Stimulated activated naive CD8-positive, alpha-beta T cell treated with anti-CD3 and anti-CD28 coated beads, Interleukin-15, amount 100 ng/mL, for 72 hours (primary cell): ENCODE data around the gene EPB41L2.

Experiments used
- ATAC-seq: fragments of 150-1000 bp; cut with Tn5 transposase; 2 replicates; pipeline ENCODE4 v1.10.0; 2021; ENCODE audit warnings: mild to moderate bottlenecking, moderate library complexity
- DNase-seq, 2 donors: peaks; one replicate each; pipeline ENCODE4 v3.0.0; 2021 to 2022
- H3K27ac Mint-ChIP-seq, 2 donors: one replicate each; pipeline ENCODE4 v1.8.0; 2022; ENCODE audit warnings: mild to moderate bottlenecking in 2 of 2, mixed read lengths in 2 of 2, moderate library complexity in 2 of 2
- H3K27me3 Mint-ChIP-seq: one replicate; pipeline ENCODE4 v1.8.0; 2022; ENCODE audit warnings: mixed read lengths
- H3K4me1 Mint-ChIP-seq: one replicate; pipeline ENCODE4 v1.8.0; 2022; ENCODE audit warnings: mild to moderate bottlenecking, mixed read lengths
- H3K4me3 Mint-ChIP-seq, 2 donors: one replicate each; pipeline ENCODE4 v1.8.0; 2022; ENCODE audit warnings: mild to moderate bottlenecking in 2 of 2, mixed read lengths in 2 of 2, moderate library complexity in 1 of 2
- H3K9me3 Mint-ChIP-seq, 2 donors: one replicate each; pipeline ENCODE4 v1.8.0; 2022; ENCODE audit warnings: mixed read lengths in 2 of 2

EPB41L2 gene

GRCh38 chr6:131051341-131051740 lies 11.7 kb downstream of the EPB41L2 start:
- Mint-ChIP-seq H3K4me3 (no peak overlapping the region), H3K9me3 (peaks cover 12 to 13% of the 10 kb centered on the region in 2 donors)

GRCh38 chr6:131049608-131050007 lies 13.4 kb downstream of the EPB41L2 start:
- DNase-seq = no peak
- Mint-ChIP-seq H3K4me3 (no peak overlapping the region), H3K9me3 (peaks cover 10 to 12% of the 10 kb centered on the region in 2 donors), H3K27ac (no peak overlapping the region), H3K4me1 (no peaks in the 10 kb centered on the region), H3K27me3 (no peaks in the 10 kb centered on the region)
- no peak for ATAC-seq

More at GRCh38 chr6:131051341-131051740, 11.7 kb downstream of the EPB41L2 start:
- DNase-seq = no peak
- no peak for ATAC-seq
- Mint-ChIP-seq H3K27ac (no peak overlapping the region), H3K4me1 (no peaks in the 10 kb centered on the region), H3K27me3 (no peaks in the 10 kb centered on the region)

GRCh38 chr6:131048933-131049515 lies 14.0 kb downstream of the EPB41L2 start:
- Mint-ChIP-seq H3K9me3 (peaks cover 4 to 6% of the 10 kb centered on the region in 2 donors), H3K4me3 (no peak overlapping the region), H3K27me3 (no peaks in the 10 kb centered on the region), H3K27ac (no peak overlapping the region), H3K4me1 (no peaks in the 10 kb centered on the region)
- ATAC-seq (no peak), DNase-seq (no peak)

GRCh38 chr6:131048459-131048858 lies 14.6 kb downstream of the EPB41L2 start:
- DNase-seq = no peak

GRCh38 chr6:131045139-131045538 lies 17.9 kb downstream of the EPB41L2 start:
- Mint-ChIP-seq H3K27ac (no peak overlapping the region), H3K4me1 (no peaks in the 10 kb centered on the region), H3K27me3 (no peaks in the 10 kb centered on the region)

More at GRCh38 chr6:131048459-131048858, 14.6 kb downstream of the EPB41L2 start:
- no peak overlapping the region for H3K27ac Mint-ChIP-seq
- H3K4me3 Mint-ChIP-seq = no peak overlapping the region
- ATAC-seq = no peak
- no peaks in the 10 kb centered on the region for H3K4me1 Mint-ChIP-seq
- H3K9me3 Mint-ChIP-seq = peaks cover 0 to 4% of the 10 kb centered on the region in 2 donors
- no peaks in the 10 kb centered on the region for H3K27me3 Mint-ChIP-seq

GRCh38 chr6:131043902-131044447 lies 19.1 kb downstream of the EPB41L2 start:
- no peak overlapping the region for H3K27ac Mint-ChIP-seq
- no peaks in the 10 kb centered on the region for H3K27me3 Mint-ChIP-seq
- no peaks in the 10 kb centered on the region for H3K9me3 Mint-ChIP-seq
- no peak overlapping the region for H3K4me3 Mint-ChIP-seq
- no peaks in the 10 kb centered on the region for H3K4me1 Mint-ChIP-seq
- DNase-seq (no peak), ATAC-seq (no peak)

More at GRCh38 chr6:131045139-131045538, 17.9 kb downstream of the EPB41L2 start:
- ATAC-seq (no peak), DNase-seq (no peak)
- Mint-ChIP-seq H3K4me3 (no peak overlapping the region), H3K9me3 (no peaks in the 10 kb centered on the region)

- Mint-ChIP-seq H3K4me1 (no peaks in the 10 kb centered on the region), H3K4me3 (no peak overlapping the region), H3K27ac (no peak overlapping the region), H3K9me3 (no peaks in the 10 kb centered on the region), H3K27me3 (no peaks in the 10 kb centered on the region)
- ATAC-seq = no peak
- DNase-seq = no peak
Observed at GRCh38 chr6:131042664-131043063, 20.4 kb downstream of the EPB41L2 start.

GRCh38 chr6:131041814-131042213 lies 21.2 kb downstream of the EPB41L2 start:
- Mint-ChIP-seq H3K4me1 (no peaks in the 10 kb centered on the region), H3K27me3 (no peaks in the 10 kb centered on the region), H3K27ac (no peak overlapping the region), H3K4me3 (no peak overlapping the region), H3K9me3 (no peaks in the 10 kb centered on the region)
- no peak for ATAC-seq
- no peak for DNase-seq

GRCh38 chr6:131040866-131041265 lies 22.2 kb downstream of the EPB41L2 start:
- no peaks in the 10 kb centered on the region for H3K4me1 Mint-ChIP-seq
- no peak overlapping the region for H3K4me3 Mint-ChIP-seq
- H3K9me3 Mint-ChIP-seq = peaks cover 0 to 3% of the 10 kb centered on the region in 2 donors
- H3K27me3 Mint-ChIP-seq = no peaks in the 10 kb centered on the region
- DNase-seq (no peak), ATAC-seq (no peak)
- no peak overlapping the region for H3K27ac Mint-ChIP-seq

GRCh38 chr6:131039345-131039680 lies 23.7 kb downstream of the EPB41L2 start:
- H3K9me3 Mint-ChIP-seq = peaks cover 0 to 3% of the 10 kb centered on the region in 2 donors
- no peaks in the 10 kb centered on the region for H3K4me1 Mint-ChIP-seq
- no peaks in the 10 kb centered on the region for H3K27me3 Mint-ChIP-seq
- no peak overlapping the region for H3K4me3 Mint-ChIP-seq
- no peak for DNase-seq
- ATAC-seq = no peak
- no peak overlapping the region for H3K27ac Mint-ChIP-seq

GRCh38 chr6:131038597-131039344 lies 24.3 kb downstream of the EPB41L2 start:
- Mint-ChIP-seq H3K4me1 (no peaks in the 10 kb centered on the region), H3K27me3 (no peaks in the 10 kb centered on the region), H3K4me3 (no peak overlapping the region), H3K9me3 (peaks cover 0 to 3% of the 10 kb centered on the region in 2 donors), H3K27ac (no peak overlapping the region)
- DNase-seq = no peak
- no peak for ATAC-seq

- no peak for ATAC-seq
- H3K4me1 Mint-ChIP-seq = no peaks in the 10 kb centered on the region
- no peaks in the 10 kb centered on the region for H3K27me3 Mint-ChIP-seq
- H3K27ac Mint-ChIP-seq = no peak overlapping the region
- no peak overlapping the region for H3K4me3 Mint-ChIP-seq
- peaks cover 0 to 3% of the 10 kb centered on the region in 2 donors for H3K9me3 Mint-ChIP-seq
- DNase-seq = no peak
Observed at GRCh38 chr6:131037194-131037897, 25.7 kb downstream of the EPB41L2 start.

GRCh38 chr6:131036601-131037000 lies 26.4 kb downstream of the EPB41L2 start:
- no peak for ATAC-seq
- DNase-seq = no peak
- no peak overlapping the region for H3K27ac Mint-ChIP-seq
- H3K4me1 Mint-ChIP-seq = no peaks in the 10 kb centered on the region
- no peak overlapping the region for H3K4me3 Mint-ChIP-seq
- peaks cover 0 to 3% of the 10 kb centered on the region in 2 donors for H3K9me3 Mint-ChIP-seq
- H3K27me3 Mint-ChIP-seq = no peaks in the 10 kb centered on the region

GRCh38 chr6:131036143-131036542 lies 26.9 kb downstream of the EPB41L2 start:
- Mint-ChIP-seq H3K9me3 (peaks cover 0 to 3% of the 10 kb centered on the region in 2 donors), H3K27ac (no peak overlapping the region), H3K4me1 (no peaks in the 10 kb centered on the region), H3K27me3 (no peaks in the 10 kb centered on the region), H3K4me3 (no peak overlapping the region)
- DNase-seq = no peak
- ATAC-seq = no peak

- no peak for ATAC-seq
- no peak for DNase-seq
- peaks cover 0 to 3% of the 10 kb centered on the region in 2 donors for H3K9me3 Mint-ChIP-seq
- no peaks in the 10 kb centered on the region for H3K27me3 Mint-ChIP-seq
- H3K27ac Mint-ChIP-seq = no peak overlapping the region
- H3K4me1 Mint-ChIP-seq = no peaks in the 10 kb centered on the region
- no peak overlapping the region for H3K4me3 Mint-ChIP-seq
Observed at GRCh38 chr6:131035582-131035981, 27.5 kb downstream of the EPB41L2 start.

- H3K4me1 Mint-ChIP-seq = peaks cover 6% of the 10 kb centered on the region
- ATAC-seq = no peak
- no peak overlapping the region for H3K4me3 Mint-ChIP-seq
- DNase-seq = no peak
- no peaks in the 10 kb centered on the region for H3K27me3 Mint-ChIP-seq
- H3K9me3 Mint-ChIP-seq = peaks cover 0 to 3% of the 10 kb centered on the region in 2 donors
- no peak overlapping the region for H3K27ac Mint-ChIP-seq
Observed at GRCh38 chr6:131033631-131034030, 29.4 kb downstream of the EPB41L2 start.
